Activated naive CD4-positive, alpha-beta T cell treated with anti-CD3 and anti-CD28 coated beads for 36 hours (primary cell): Measurements from ENCODE around the gene EXOC4. TPM values are rescaled to one million over a fixed set of nuclear protein-coding genes. Genes with fewer than 3 reads are reported as not detected.

ENCODE experiments used
- CTCF ChIA-PET: fragments of 350-600 bp; sonication (Branson Sonifier 250); formaldehyde crosslinking; loops from one replicate; lab custom pipeline; 2021; ENCODE audit warnings: antibody characterized with exemption; lab: Charles Lee
- DNase-seq: peaks from one replicate; pipeline ENCODE4 v3.0.0-alpha.2; 2020
- H3K27ac Mint-ChIP-seq: one replicate; pipeline ENCODE4 v1.8.0; 2021; ENCODE audit warnings: mild to moderate bottlenecking, mixed read lengths
- H3K27me3 Mint-ChIP-seq: one replicate; pipeline ENCODE4 v1.8.0; 2021; ENCODE audit warnings: low read depth, mixed read lengths
- H3K36me3 Mint-ChIP-seq: one replicate; pipeline ENCODE4 v1.8.0; 2021; ENCODE audit warnings: low read depth, mixed read lengths
- H3K4me1 Mint-ChIP-seq: one replicate; pipeline ENCODE4 v1.8.0; 2021; ENCODE audit warnings: low read depth, mixed read lengths
- H3K4me3 Mint-ChIP-seq: one replicate; pipeline ENCODE4 v1.8.0; 2021; ENCODE audit warnings: mild to moderate bottlenecking, moderate library complexity, mixed read lengths
- H3K9me3 Mint-ChIP-seq: one replicate; pipeline ENCODE4 v1.8.0; 2021; ENCODE audit warnings: mixed read lengths
- intact Hi-C: fragments of 100-400 bp; cut with micrococcal nuclease; formaldehyde crosslinking; loops from one replicate; pipeline ENCODE4 v1.15.1; 2023
- total RNA-seq, 2 experiments: library from RNA; stranded (reverse); gene quantifications; one replicate each; pipeline ENCODE4 v1.2.3, GENCODE V29; 2021

Gene EXOC4
- total RNA-seq, 2 experiments from 2014 or later: 57.1 to 62.1 TPM

- peaks cover 2% of the 10 kb centered on the region for H3K4me1 Mint-ChIP-seq
- no peak overlapping the region for H3K27ac Mint-ChIP-seq
- H3K9me3 Mint-ChIP-seq: no peaks in the 10 kb centered on the region
- DNase-seq: no peak
- H3K4me3 Mint-ChIP-seq: no peak overlapping the region
- CTCF ChIA-PET: no interaction called here
- intact Hi-C loops: no loop called here
- no peaks in the 10 kb centered on the region for H3K27me3 Mint-ChIP-seq
- H3K36me3 Mint-ChIP-seq: peaks cover 15% of the 10 kb centered on the region
Measured at GRCh38 chr7:133911724-133912123, 658.8 kb downstream of the EXOC4 start.

- Mint-ChIP-seq H3K36me3 (peaks cover 24% of the 10 kb centered on the region), H3K27ac (no peak overlapping the region), H3K27me3 (no peaks in the 10 kb centered on the region), H3K4me3 (no peak overlapping the region), H3K4me1 (peaks cover 2% of the 10 kb centered on the region), H3K9me3 (no peaks in the 10 kb centered on the region)
- no peak for DNase-seq
- CTCF ChIA-PET: no interaction called here
- intact Hi-C loops: no loop called here
Measured at GRCh38 chr7:133912916-133913697, 660.2 kb downstream of the EXOC4 start.

DNA sequence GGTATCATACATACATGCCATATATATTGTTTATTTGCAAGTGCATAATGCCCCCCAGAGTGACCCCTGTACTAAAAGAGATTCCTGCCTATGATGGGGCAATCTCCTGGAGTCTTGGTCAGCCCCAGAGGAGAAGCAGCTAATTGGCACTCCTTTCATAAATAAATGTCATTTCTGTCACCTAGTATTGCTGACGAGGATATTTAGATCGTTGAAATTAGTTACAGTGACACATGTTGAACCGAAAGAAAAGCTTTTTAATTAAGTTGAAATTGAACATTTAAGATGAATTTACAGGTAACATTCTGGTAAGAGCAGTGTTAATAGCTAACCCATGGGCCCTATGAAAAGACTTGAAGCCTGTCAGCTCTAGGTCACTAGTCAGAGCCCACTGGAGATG, 663.7 kb downstream of the EXOC4 start:
- no peak for DNase-seq
- Mint-ChIP-seq H3K4me3 (no peak overlapping the region), H3K4me1 (peaks cover 2% of the 10 kb centered on the region), H3K36me3 (peaks cover 45% of the 10 kb centered on the region), H3K27me3 (no peaks in the 10 kb centered on the region), H3K9me3 (peaks cover 24% of the 10 kb centered on the region), H3K27ac (no peak overlapping the region)
- CTCF ChIA-PET: no interaction called here
- intact Hi-C loops: no loop called here

DNA sequence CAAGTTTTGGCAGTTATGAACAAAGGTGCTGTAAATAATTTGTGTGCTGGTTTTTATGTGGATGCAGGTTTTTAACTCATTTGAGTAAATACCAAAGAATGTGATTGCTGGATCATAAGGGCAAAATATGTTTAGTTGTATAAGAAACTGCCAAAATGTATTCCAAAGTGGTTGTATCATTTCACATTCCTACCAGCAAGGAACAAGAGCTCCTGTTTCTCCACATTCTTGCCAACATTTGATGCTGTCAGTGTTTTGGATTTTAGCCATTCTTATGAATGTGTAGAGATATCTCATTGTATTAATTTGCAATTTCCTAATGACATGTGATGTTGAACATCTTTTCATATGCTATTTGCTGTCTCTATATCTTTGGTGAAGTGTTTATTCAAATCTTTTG, 666.9 kb downstream of the EXOC4 start:
- Mint-ChIP-seq H3K27me3 (no peaks in the 10 kb centered on the region), H3K36me3 (peaks cover 50% of the 10 kb centered on the region), H3K27ac (no peak overlapping the region), H3K4me1 (no peaks in the 10 kb centered on the region), H3K4me3 (no peak overlapping the region), H3K9me3 (peaks cover 26% of the 10 kb centered on the region)
- intact Hi-C loops: no loop called here
- no peak for DNase-seq
- CTCF ChIA-PET: no interaction called here

- CTCF ChIA-PET: no interaction called here
- intact Hi-C loops: no loop called here
- no peaks in the 10 kb centered on the region for H3K4me1 Mint-ChIP-seq
- H3K4me3 Mint-ChIP-seq: no peak overlapping the region
- no peaks in the 10 kb centered on the region for H3K27me3 Mint-ChIP-seq
- peaks cover 26% of the 10 kb centered on the region for H3K9me3 Mint-ChIP-seq
- DNase-seq: no peak
- H3K36me3 Mint-ChIP-seq: peaks cover 49% of the 10 kb centered on the region
- H3K27ac Mint-ChIP-seq: no peak overlapping the region
Measured at GRCh38 chr7:133921635-133922182, 668.8 kb downstream of the EXOC4 start.

GRCh38 chr7:133923974-133924373, 671.1 kb downstream of the EXOC4 start:
- peaks cover 26% of the 10 kb centered on the region for H3K9me3 Mint-ChIP-seq
- CTCF ChIA-PET: no interaction called here
- no peaks in the 10 kb centered on the region for H3K27me3 Mint-ChIP-seq
- H3K36me3 Mint-ChIP-seq: peaks cover 30% of the 10 kb centered on the region
- DNase-seq: no peak
- no peaks in the 10 kb centered on the region for H3K4me1 Mint-ChIP-seq
- intact Hi-C loops: no loop called here
- no peak overlapping the region for H3K4me3 Mint-ChIP-seq
- no peak overlapping the region for H3K27ac Mint-ChIP-seq

DNA sequence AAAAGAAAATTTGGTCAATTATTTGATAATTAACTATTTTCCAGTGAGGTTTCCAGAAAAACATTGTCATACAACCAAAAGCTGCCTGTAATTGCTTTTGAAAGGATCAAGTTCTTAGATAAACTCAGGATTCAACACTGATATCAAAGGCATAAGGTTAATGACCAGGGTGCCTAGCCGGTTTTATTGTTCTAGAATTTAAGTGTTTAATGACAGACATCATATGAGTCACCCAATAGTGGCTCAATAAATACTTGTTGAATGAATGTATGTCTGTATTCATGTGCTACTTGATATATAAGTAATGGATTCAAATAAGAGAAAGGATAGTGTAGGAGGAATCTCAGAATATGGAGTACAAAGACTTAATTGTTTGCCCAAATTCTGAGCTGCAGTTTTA, 678.2 kb downstream of the EXOC4 start:
- CTCF ChIA-PET: no interaction called here

GRCh38 chr7:133932591-133932990, 679.7 kb downstream of the EXOC4 start:
- intact Hi-C loops: no loop called here
- CTCF ChIA-PET: no interaction called here
- no peak for DNase-seq
- Mint-ChIP-seq H3K27me3 (no peaks in the 10 kb centered on the region), H3K27ac (no peak overlapping the region), H3K9me3 (no peaks in the 10 kb centered on the region), H3K36me3 (peaks cover 8% of the 10 kb centered on the region), H3K4me1 (no peaks in the 10 kb centered on the region), H3K4me3 (no peak overlapping the region)

More for the DNA sequence above, 678.2 kb downstream of the EXOC4 start:
- Mint-ChIP-seq H3K27ac (no peak overlapping the region), H3K36me3 (peaks cover 6% of the 10 kb centered on the region), H3K9me3 (no peaks in the 10 kb centered on the region), H3K4me3 (no peak overlapping the region), H3K4me1 (no peaks in the 10 kb centered on the region), H3K27me3 (no peaks in the 10 kb centered on the region)
- no peak for DNase-seq
- intact Hi-C loops: no loop called here

GRCh38 chr7:133934262-133934976, 681.5 kb downstream of the EXOC4 start:
- intact Hi-C loops: no loop called here
- H3K4me3 Mint-ChIP-seq: no peak overlapping the region
- H3K27me3 Mint-ChIP-seq: no peaks in the 10 kb centered on the region
- no peaks in the 10 kb centered on the region for H3K9me3 Mint-ChIP-seq
- no peak overlapping the region for H3K27ac Mint-ChIP-seq
- no peak for DNase-seq
- H3K4me1 Mint-ChIP-seq: no peaks in the 10 kb centered on the region
- CTCF ChIA-PET: interaction anchor here (0.6 kb wide), 1 partner anchor 381 kb away, joined by 3 read pairs; no protein-coding TSS in a partner anchor
- H3K36me3 Mint-ChIP-seq: peaks cover 20% of the 10 kb centered on the region

GRCh38 chr7:133934977-133935330, 682.1 kb downstream of the EXOC4 start:
- intact Hi-C loops: no loop called here
- Mint-ChIP-seq H3K4me3 (no peak overlapping the region), H3K36me3 (peaks cover 20% of the 10 kb centered on the region), H3K9me3 (no peaks in the 10 kb centered on the region), H3K4me1 (no peaks in the 10 kb centered on the region), H3K27ac (no peak overlapping the region), H3K27me3 (no peaks in the 10 kb centered on the region)
- CTCF ChIA-PET: interaction anchor here (0.6 kb wide), 1 partner anchor 381 kb away, joined by 3 read pairs; no protein-coding TSS in a partner anchor
- DNase-seq: no peak

GRCh38 chr7:133936074-133936473, 683.2 kb downstream of the EXOC4 start:
- intact Hi-C loops: no loop called here
- Mint-ChIP-seq H3K4me3 (no peak overlapping the region), H3K27me3 (no peaks in the 10 kb centered on the region), H3K4me1 (no peaks in the 10 kb centered on the region), H3K27ac (no peak overlapping the region), H3K36me3 (peaks cover 27% of the 10 kb centered on the region), H3K9me3 (no peaks in the 10 kb centered on the region)
- CTCF ChIA-PET: no interaction called here
- no peak for DNase-seq

DNA sequence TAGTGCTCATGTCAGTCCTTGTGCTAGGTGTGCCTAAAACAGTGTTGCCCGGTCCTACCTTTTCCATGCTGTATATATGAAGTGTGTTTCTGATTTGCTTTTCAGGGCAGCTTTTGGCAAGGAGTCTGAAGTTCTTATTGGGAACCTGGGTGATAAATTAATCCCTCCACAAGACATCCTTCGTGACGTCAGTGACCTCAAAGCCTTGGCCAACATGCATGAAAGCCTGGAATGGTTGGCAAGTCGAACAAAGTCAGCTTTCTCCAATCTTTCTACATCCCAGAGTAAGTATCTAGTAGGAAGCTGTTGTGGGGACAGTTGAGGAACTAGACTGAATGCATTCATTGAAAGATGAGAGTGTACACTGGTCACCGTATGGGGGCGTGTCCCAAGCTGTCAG, 684.9 kb downstream of the EXOC4 start:
- no peaks in the 10 kb centered on the region for H3K9me3 Mint-ChIP-seq
- no peaks in the 10 kb centered on the region for H3K4me1 Mint-ChIP-seq
- no peak overlapping the region for H3K4me3 Mint-ChIP-seq
- peaks cover 28% of the 10 kb centered on the region for H3K36me3 Mint-ChIP-seq
- no peak for DNase-seq
- CTCF ChIA-PET: no interaction called here
- H3K27ac Mint-ChIP-seq: no peak overlapping the region
- intact Hi-C loops: no loop called here
- H3K27me3 Mint-ChIP-seq: no peaks in the 10 kb centered on the region
